Lung (tissue), 12 donors: Measurements from ENCODE around the gene BBOF1. TPM values are rescaled to one million over a fixed set of nuclear protein-coding genes. Genes with fewer than 3 reads are reported as not detected.

ENCODE experiments used
- ATAC-seq: fragments of 200-7000 bp; cut with Tn5 transposase; one replicate; pipeline ENCODE4 v1.9.1; 2020; ENCODE audit warnings: moderate number of reproducible peaks; ENCODE audit not compliant: insufficient read depth, low FRiP score
- DNase-seq, 3 donors: peaks; one replicate each; pipeline ENCODE4 v3.0.0-alpha.2; 2013 to 2017
- H3K27ac ChIP-seq, 2 donors: one replicate each; pipeline ENCODE4 v1.5.1; 2013; ENCODE audit warnings: mild to moderate bottlenecking in 2 of 2, moderate library complexity in 2 of 2, control low read depth in 1 of 2, inconsistent platforms in 1 of 2, low read depth in 1 of 2, low read length in 1 of 2
- H3K27me3 ChIP-seq, 3 donors: one replicate each; pipeline ENCODE4 v1.5.1; 2013; ENCODE audit warnings: low read length in 2 of 3; ENCODE audit not compliant: control insufficient read depth in 3 of 3, insufficient read depth in 3 of 3
- H3K36me3 ChIP-seq, 4 donors: one replicate each; pipeline ENCODE4 v1.5.1; 2013; ENCODE audit warnings: low read length in 4 of 4, mild to moderate bottlenecking in 1 of 4, moderate library complexity in 1 of 4; ENCODE audit not compliant: control insufficient read depth in 4 of 4, insufficient read depth in 4 of 4
- H3K4me1 ChIP-seq, 5 donors: one replicate each; pipeline ENCODE4 v1.5.1; 2013; ENCODE audit warnings: low read length in 5 of 5, mild to moderate bottlenecking in 2 of 5, moderate library complexity in 1 of 5; ENCODE audit not compliant: control insufficient read depth in 5 of 5, insufficient read depth in 5 of 5
- H3K4me3 ChIP-seq: one replicate; pipeline ENCODE4 v1.5.1; 2013; ENCODE audit warnings: mild to moderate bottlenecking, control low read depth, moderate library complexity
- H3K9ac ChIP-seq, 2 donors: one replicate each; pipeline ENCODE4 v1.5.1; 2013; ENCODE audit warnings: low read length in 2 of 2, control low read depth in 1 of 2; ENCODE audit not compliant: insufficient read depth in 1 of 2
- H3K9me3 ChIP-seq, 4 donors: one replicate each; pipeline ENCODE4 v1.5.1; 2013; ENCODE audit warnings: low read length in 3 of 4, mild to moderate bottlenecking in 1 of 4, moderate library complexity in 1 of 4; ENCODE audit not compliant: control insufficient read depth in 4 of 4, insufficient read depth in 3 of 4
- WGBS, 2 donors: extraction: QIAGEN DNeasy Blood & Tissue Kit; methylation state at CpG; one replicate each; pipeline ENCODE4 v1.1.7; 2013; 5-methylcytosine and 5-hydroxymethylcytosine counted together
- polyA plus RNA-seq, 2 donors: library from polyadenylated mRNA; stranded (reverse); fragments of 200-250 nt; gene quantifications; one replicate each; pipeline ENCODE4 v1.2.1, GENCODE V29; 2013
- total RNA-seq, 2 donors: library from RNA; depleted of rRNA in 1 of 2; stranded (reverse); fragments of >200 nt in 1 of 2; gene quantifications; one replicate each; pipeline ENCODE4 v1.2.1, GENCODE V29; 2014 to 2021
- TF ChIP-seq, protein P1 (sequence below): IDR thresholded peaks from 2 replicates; pipeline ENCODE4 v1.5.1; 2012; ENCODE audit warnings: mild to moderate bottlenecking; ENCODE audit errors: control extremely low read depth, extremely low read depth
- donor health status: control.
- donor health status: control.
- donor health status: Bipolar disorder and iron deficiency.
- donor health status: healthy.
- donor health status: DM: yes; HTN: yes; CAD: no.

The BBOF1 gene
- total and polyA plus RNA-seq, 4 donors, result 6.6 to 23.1 (median 10.4) TPM

DNA sequence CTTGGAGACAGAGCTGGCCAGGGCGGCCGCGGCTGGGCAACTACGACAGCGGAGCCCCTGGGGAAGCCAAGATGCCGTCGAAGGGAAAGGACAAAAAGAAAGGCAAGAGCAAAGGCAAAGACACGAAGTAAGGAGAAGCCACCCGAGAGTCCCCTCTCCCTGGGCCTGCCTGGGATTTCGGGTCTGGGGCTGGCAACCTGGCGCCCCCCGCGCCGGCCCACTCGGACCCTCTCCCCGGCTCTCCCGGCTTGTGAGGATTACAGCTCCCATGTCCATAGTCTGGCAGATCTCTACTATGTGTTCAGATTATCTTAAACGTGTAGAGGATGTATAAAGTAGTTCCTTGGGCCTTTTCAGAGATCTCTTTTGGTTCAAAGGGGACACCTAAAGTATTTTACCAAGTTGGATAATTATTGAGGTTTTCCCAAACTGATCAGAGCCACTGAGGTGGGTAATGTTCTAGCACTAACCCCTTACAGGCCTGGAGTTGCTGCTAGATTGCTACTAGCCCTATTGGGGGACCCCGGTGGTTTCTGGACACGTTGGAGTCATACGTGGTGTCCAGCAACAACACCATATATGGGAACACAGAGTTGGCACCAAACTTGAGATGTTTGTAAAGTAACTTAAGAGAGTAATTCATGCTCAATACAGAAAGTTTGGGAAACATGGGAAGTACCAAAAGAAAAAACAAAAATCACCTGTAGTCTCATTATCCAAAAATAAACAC, 424 bp downstream of the BBOF1 start:
- H3K4me1 ChIP-seq, result peaks cover 0 to 10% (median 3%) of the 10 kb centered on the region in 5 donors
- peak overlapping the region; percentile 80 for H3K4me3 ChIP-seq
- peak overlapping the region; percentile 84 to 85 for H3K27ac ChIP-seq
- H3K27me3 ChIP-seq, result no peaks in the 10 kb centered on the region
- ATAC-seq (no peak), DNase-seq (peak; percentile 60 to 74 (median 67))
- peak overlapping the region; percentile 33 to 87 for H3K9ac ChIP-seq
- H3K9me3 ChIP-seq, result no peaks in the 10 kb centered on the region
- TF ChIP-seq, protein P1, sequence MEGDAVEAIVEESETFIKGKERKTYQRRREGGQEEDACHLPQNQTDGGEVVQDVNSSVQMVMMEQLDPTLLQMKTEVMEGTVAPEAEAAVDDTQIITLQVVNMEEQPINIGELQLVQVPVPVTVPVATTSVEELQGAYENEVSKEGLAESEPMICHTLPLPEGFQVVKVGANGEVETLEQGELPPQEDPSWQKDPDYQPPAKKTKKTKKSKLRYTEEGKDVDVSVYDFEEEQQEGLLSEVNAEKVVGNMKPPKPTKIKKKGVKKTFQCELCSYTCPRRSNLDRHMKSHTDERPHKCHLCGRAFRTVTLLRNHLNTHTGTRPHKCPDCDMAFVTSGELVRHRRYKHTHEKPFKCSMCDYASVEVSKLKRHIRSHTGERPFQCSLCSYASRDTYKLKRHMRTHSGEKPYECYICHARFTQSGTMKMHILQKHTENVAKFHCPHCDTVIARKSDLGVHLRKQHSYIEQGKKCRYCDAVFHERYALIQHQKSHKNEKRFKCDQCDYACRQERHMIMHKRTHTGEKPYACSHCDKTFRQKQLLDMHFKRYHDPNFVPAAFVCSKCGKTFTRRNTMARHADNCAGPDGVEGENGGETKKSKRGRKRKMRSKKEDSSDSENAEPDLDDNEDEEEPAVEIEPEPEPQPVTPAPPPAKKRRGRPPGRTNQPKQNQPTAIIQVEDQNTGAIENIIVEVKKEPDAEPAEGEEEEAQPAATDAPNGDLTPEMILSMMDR, result no peak
- 4 to 6% methylated on average over 21 of the region's 21 CpGs for WGBS, 2 donors
- H3K36me3 ChIP-seq, result peaks cover 0 to 1% (median 0%) of the 10 kb centered on the region in 4 donors

DNA sequence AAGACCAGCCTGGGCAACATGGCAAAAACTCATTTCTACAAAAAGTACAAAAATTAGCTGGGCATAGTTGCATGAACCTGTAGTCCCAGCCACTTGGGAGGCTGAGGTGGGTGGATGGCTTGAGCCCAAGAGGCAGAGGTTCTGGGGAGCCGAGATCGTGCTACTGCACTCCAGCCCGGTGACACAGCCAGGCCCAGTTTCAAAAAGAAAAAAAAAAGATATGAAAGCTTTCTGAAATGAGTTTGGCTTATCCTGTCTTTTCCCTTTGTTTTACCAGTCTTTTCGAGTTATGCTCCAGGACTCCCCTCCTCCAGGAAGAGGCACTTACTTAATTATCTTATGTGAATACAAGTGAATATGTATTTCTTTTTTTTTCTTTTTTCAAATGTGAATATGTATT, 3.2 kb downstream of the BBOF1 start:
- TF ChIP-seq, protein P1, result no peak
- Histone ChIP-seq H3K36me3 (peaks cover 0 to 1% (median 0%) of the 10 kb centered on the region in 4 donors), H3K27me3 (no peaks in the 10 kb centered on the region), H3K9ac (no peak overlapping the region), H3K9me3 (no peaks in the 10 kb centered on the region), H3K4me1 (peaks cover 0 to 10% (median 3%) of the 10 kb centered on the region in 5 donors), H3K4me3 (no peak overlapping the region), H3K27ac (no peak overlapping the region)
- no peak for ATAC-seq
- DNase-seq, result no peak
- 92 to 98% methylated on average over 4 of the region's 4 CpGs for WGBS, 2 donors

DNA sequence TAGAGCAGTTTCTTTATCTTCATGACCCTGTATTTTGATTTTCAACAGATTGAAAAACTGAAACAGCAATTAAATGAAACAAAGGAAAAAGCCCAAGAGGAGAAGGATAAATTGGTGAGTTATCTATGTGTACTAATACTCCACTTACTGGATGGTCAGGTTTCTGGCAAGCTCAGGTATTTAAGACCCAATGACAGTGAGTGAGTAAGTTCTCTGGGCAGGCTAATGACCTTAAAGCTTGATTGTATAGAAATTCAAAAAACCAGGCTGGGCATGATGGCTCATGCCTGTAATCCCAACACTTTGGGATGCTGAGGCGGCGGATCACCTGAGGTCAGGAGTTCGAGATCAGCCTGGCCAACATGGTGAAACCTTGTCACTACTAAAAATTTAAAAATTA, 10.0 kb downstream of the BBOF1 start:
- 94 to 98% methylated on average over 3 of the region's 3 CpGs for WGBS, 2 donors
- no peak for ATAC-seq
- TF ChIP-seq, protein P1, result no peak

More for the DNA sequence above, 10.0 kb downstream of the BBOF1 start:
- Histone ChIP-seq H3K4me3 (no peak overlapping the region), H3K9ac (no peak overlapping the region), H3K36me3 (peaks cover 0 to 2% (median under 1%) of the 10 kb centered on the region in 4 donors), H3K9me3 (no peaks in the 10 kb centered on the region), H3K27ac (no peak overlapping the region), H3K27me3 (no peaks in the 10 kb centered on the region), H3K4me1 (no peaks in the 10 kb centered on the region)
- no peak for DNase-seq
